Measurements from ENCODE around the gene GRM1.

The GRM1 gene

GRCh38 chr6:146433881-146434731 lies 405.2 kb downstream of the GRM1 start:
- TF ChIP-seq TSHZ2 (CRISPR knock-in tag; IDR thresholded peaks at IDR 0.05) (no peak), BACH2 (CRISPR knock-in tag; IDR thresholded peaks at IDR 0.05; ENCODE audit: borderline replicate concordance) (no peak), CSRNP3 (CRISPR knock-in tag; IDR thresholded peaks at IDR 0.05) (no peak), RARB (CRISPR knock-in tag; IDR thresholded peaks at IDR 0.05) (no peak), ZNF8 (CRISPR knock-in tag; IDR thresholded peaks at IDR 0.05) (no peak), ISL1 (CRISPR knock-in tag; IDR thresholded peaks at IDR 0.05) (no peak), ZFP3 (CRISPR knock-in tag; IDR thresholded peaks at IDR 0.05) (no peak), ARNTL (CRISPR knock-in tag; IDR thresholded peaks at IDR 0.05; ENCODE audit: borderline replicate concordance, low read depth) (no peak), PATZ1 (CRISPR knock-in tag; IDR thresholded peaks at IDR 0.05; ENCODE audit: borderline replicate concordance) (no peak), TOX (CRISPR knock-in tag; IDR thresholded peaks at IDR 0.05; ENCODE audit: borderline replicate concordance) (no peak), POU6F1 (CRISPR knock-in tag; IDR thresholded peaks at IDR 0.05; ENCODE audit: borderline replicate concordance, low read depth) (no peak), OSR1 (CRISPR knock-in tag; IDR thresholded peaks at IDR 0.05) (no peak), ZNF70 (CRISPR knock-in tag; IDR thresholded peaks at IDR 0.05) (no peak), ESRRG (CRISPR knock-in tag; IDR thresholded peaks at IDR 0.05) (no peak), ZNF565 (CRISPR knock-in tag; conservative IDR thresholded peaks at IDR 0.05; ENCODE audit: low read depth) (no peak), CSDC2 (CRISPR knock-in tag; IDR thresholded peaks at IDR 0.05) (no peak), GLIS3 (CRISPR knock-in tag; IDR thresholded peaks at IDR 0.05) (no peak), TCF4 (CRISPR knock-in tag; IDR thresholded peaks at IDR 0.05; ENCODE audit: borderline replicate concordance) (no peak), ZFP30 (CRISPR knock-in tag; IDR thresholded peaks at IDR 0.05) (no peak), SNAI2 (CRISPR knock-in tag; IDR thresholded peaks at IDR 0.05) (no peak)
- peak; percentile 53; the same call in 2 of the 3 replicates for ATAC-seq

- TF ChIP-seq ISL1 (CRISPR knock-in tag; IDR thresholded peaks at IDR 0.05) = no peak
- ATAC-seq = no peak
These were observed 406.0 kb downstream of the GRM1 start for GRCh38 chr6:146434732-146435390.

- ATAC-seq = no peak
- TF ChIP-seq SNAI2 (CRISPR knock-in tag; IDR thresholded peaks at IDR 0.05) (no peak), TCF4 (CRISPR knock-in tag; IDR thresholded peaks at IDR 0.05; ENCODE audit: borderline replicate concordance) (no peak), ZNF70 (CRISPR knock-in tag; IDR thresholded peaks at IDR 0.05) (no peak), ZFP30 (CRISPR knock-in tag; IDR thresholded peaks at IDR 0.05) (no peak), BACH2 (CRISPR knock-in tag; IDR thresholded peaks at IDR 0.05; ENCODE audit: borderline replicate concordance) (no peak), ISL1 (CRISPR knock-in tag; IDR thresholded peaks at IDR 0.05) (no peak), ZNF565 (CRISPR knock-in tag; conservative IDR thresholded peaks at IDR 0.05; ENCODE audit: low read depth) (no peak), ARNTL (CRISPR knock-in tag; IDR thresholded peaks at IDR 0.05; ENCODE audit: borderline replicate concordance, low read depth) (no peak), RARB (CRISPR knock-in tag; IDR thresholded peaks at IDR 0.05) (no peak)
These were observed 413.0 kb downstream of the GRM1 start for GRCh38 chr6:146441907-146442306.

Measured in SK-N-SH treated with all-trans-retinoic acid at 6 μM for 48 hours (cell line).